ENCODE results near the gene SLC6A15.

GRCh38 chr12:84924981-84925380, 12.4 kb upstream of the SLC6A15 start:
- TF ChIP-seq ZNF274 (IDR thresholded peaks at IDR 0.05; ENCODE audit: low read depth, low read length), result no peak
- TF ChIP-seq YY1 (IDR thresholded peaks at IDR 0.05; ENCODE audit: insufficient read depth, insufficient read length), result no peak
- no peak for TF ChIP-seq SUZ12 (IDR thresholded peaks at IDR 0.05; ENCODE audit: extremely low read depth, insufficient read depth, insufficient read length)
